ENCODE results near the gene PLLP.

DNA sequence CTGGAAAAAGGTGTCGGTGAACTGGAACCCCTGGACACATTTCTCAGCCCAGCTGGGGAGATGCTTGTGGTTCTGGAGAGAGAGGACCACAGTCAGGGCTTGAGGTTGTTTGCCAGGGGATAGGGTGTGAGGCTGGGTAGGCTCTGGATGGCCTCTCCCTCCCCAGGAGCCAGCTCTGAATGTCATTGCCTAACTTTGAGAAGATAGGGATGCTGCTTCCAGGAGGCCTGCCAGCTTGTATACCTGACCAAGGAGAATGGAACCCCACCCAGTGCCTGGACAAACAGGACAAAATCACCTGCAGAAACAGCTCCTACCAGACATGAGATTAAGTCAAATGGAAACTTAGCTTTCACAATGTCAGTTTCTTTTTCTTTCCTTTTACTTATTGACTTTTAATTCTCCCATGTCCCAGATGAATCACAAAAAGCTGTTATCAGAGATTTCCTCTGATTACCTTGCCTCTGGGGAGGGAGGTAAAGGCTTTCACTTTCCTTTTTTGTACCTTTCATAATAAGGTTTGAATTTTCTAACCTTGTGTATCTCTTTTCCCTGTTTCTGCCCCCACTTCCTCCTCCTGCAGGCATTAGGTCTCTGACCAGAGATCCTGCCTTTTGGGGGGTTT is 29.8 kb upstream of the PLLP start:
- TF ChIP-seq, protein P1, sequence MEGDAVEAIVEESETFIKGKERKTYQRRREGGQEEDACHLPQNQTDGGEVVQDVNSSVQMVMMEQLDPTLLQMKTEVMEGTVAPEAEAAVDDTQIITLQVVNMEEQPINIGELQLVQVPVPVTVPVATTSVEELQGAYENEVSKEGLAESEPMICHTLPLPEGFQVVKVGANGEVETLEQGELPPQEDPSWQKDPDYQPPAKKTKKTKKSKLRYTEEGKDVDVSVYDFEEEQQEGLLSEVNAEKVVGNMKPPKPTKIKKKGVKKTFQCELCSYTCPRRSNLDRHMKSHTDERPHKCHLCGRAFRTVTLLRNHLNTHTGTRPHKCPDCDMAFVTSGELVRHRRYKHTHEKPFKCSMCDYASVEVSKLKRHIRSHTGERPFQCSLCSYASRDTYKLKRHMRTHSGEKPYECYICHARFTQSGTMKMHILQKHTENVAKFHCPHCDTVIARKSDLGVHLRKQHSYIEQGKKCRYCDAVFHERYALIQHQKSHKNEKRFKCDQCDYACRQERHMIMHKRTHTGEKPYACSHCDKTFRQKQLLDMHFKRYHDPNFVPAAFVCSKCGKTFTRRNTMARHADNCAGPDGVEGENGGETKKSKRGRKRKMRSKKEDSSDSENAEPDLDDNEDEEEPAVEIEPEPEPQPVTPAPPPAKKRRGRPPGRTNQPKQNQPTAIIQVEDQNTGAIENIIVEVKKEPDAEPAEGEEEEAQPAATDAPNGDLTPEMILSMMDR (IDR thresholded peaks at IDR 0.05), result no peak
- no peak for TF ChIP-seq POLR2A (IDR thresholded peaks at IDR 0.05)
